ENCODE measurements around the gene SPSB2. TPM values are rescaled to one million over a fixed set of nuclear protein-coding genes. Genes with fewer than 3 reads are reported as not detected.
A peak's percentile ranks its signal among the peaks of the same experiment; 100 is the strongest.
"Not testable (repeated sequence)": the region's sequence is repeated elsewhere in the genome, so short reads cannot be mapped to it uniquely, and the experiment has no call there.

Gene SPSB2
- total RNA-seq, 1 experiment from 2014 or later = 11.6 TPM

DNA sequence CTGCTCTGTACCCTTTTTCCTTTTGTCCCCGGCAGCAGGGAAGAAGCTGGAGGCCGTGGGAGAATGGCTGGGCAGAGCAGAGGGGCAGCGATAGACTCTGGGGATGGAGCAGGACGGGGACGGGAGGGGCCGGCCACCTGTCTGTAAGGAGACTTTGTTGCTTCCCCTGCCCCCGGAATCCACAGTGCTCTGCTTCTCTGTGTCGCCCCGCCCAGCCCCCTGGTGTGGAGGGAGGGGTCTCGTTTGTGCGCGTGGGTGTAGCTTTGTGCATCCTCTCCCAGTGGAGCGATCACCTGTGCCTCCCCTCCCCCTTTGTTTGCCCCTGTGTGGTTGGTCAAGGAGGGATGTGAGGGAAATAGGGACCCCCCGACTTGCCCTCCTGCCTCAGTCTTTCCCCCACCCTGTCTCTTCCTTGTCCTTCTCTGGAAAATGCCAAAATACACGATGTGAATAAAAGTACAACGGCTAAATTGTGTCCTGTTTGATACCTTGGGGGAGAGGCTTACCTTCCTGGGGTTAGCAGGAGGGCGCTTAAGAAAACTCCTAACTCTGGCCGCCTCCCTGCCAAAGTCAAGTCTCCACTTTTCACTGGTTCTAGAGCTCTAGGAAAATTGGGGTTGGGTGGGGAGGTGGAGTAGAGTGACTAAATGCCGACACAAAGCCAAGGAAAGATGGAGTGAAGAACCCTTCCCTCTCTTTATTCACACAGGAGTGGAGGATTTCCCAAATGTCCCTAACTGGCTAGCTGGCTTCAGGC lies 6.8 kb downstream of the SPSB2 start:
- TF ChIP-seq TCF7L2 (IDR thresholded peaks at IDR 0.05; ENCODE audit: low read depth, low read length) = no peak
- TF ChIP-seq, protein P1, sequence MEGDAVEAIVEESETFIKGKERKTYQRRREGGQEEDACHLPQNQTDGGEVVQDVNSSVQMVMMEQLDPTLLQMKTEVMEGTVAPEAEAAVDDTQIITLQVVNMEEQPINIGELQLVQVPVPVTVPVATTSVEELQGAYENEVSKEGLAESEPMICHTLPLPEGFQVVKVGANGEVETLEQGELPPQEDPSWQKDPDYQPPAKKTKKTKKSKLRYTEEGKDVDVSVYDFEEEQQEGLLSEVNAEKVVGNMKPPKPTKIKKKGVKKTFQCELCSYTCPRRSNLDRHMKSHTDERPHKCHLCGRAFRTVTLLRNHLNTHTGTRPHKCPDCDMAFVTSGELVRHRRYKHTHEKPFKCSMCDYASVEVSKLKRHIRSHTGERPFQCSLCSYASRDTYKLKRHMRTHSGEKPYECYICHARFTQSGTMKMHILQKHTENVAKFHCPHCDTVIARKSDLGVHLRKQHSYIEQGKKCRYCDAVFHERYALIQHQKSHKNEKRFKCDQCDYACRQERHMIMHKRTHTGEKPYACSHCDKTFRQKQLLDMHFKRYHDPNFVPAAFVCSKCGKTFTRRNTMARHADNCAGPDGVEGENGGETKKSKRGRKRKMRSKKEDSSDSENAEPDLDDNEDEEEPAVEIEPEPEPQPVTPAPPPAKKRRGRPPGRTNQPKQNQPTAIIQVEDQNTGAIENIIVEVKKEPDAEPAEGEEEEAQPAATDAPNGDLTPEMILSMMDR (IDR thresholded peaks at IDR 0.05) = no peak
- TF ChIP-seq, protein P2, sequence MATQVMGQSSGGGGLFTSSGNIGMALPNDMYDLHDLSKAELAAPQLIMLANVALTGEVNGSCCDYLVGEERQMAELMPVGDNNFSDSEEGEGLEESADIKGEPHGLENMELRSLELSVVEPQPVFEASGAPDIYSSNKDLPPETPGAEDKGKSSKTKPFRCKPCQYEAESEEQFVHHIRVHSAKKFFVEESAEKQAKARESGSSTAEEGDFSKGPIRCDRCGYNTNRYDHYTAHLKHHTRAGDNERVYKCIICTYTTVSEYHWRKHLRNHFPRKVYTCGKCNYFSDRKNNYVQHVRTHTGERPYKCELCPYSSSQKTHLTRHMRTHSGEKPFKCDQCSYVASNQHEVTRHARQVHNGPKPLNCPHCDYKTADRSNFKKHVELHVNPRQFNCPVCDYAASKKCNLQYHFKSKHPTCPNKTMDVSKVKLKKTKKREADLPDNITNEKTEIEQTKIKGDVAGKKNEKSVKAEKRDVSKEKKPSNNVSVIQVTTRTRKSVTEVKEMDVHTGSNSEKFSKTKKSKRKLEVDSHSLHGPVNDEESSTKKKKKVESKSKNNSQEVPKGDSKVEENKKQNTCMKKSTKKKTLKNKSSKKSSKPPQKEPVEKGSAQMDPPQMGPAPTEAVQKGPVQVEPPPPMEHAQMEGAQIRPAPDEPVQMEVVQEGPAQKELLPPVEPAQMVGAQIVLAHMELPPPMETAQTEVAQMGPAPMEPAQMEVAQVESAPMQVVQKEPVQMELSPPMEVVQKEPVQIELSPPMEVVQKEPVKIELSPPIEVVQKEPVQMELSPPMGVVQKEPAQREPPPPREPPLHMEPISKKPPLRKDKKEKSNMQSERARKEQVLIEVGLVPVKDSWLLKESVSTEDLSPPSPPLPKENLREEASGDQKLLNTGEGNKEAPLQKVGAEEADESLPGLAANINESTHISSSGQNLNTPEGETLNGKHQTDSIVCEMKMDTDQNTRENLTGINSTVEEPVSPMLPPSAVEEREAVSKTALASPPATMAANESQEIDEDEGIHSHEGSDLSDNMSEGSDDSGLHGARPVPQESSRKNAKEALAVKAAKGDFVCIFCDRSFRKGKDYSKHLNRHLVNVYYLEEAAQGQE (IDR thresholded peaks at IDR 0.05; ENCODE audit: insufficient read depth in 1 of 2, low read depth in 2 of 2, low read length in 1 of 2) = no peak
- no peak for TF ChIP-seq SIN3A (IDR thresholded peaks at IDR 0.05; ENCODE audit: borderline replicate concordance, insufficient read depth, low read depth, low read length)
- no peak for TF ChIP-seq POLR2AphosphoS5 (IDR thresholded peaks at IDR 0.05; ENCODE audit: low read depth, low read length)
- ATAC-seq = no peak
- ChIA-PET CTCF (no interaction called here), POLR2A (interaction anchor here (0.6 to 0.9 kb wide), 5 partner anchors 14 to 100 kb away, joined by 3 to 17 read pairs (median 7); partner anchors contain the start of genes PTMS and USP5)
- Histone ChIP-seq H3K27ac (ENCODE audit: low read length) (peak overlapping the region; percentile 82), H3K4me3 (ENCODE audit: low read depth in 2 of 2, low read length in 2 of 2) (peak overlapping the region; percentile 61 to 92; a peak in 3 of 4 replicates), H3K4me1 (ENCODE audit: control insufficient read depth, insufficient read depth, low read length) (peaks cover 27% of the 10 kb centered on the region), H3K27me3 (ENCODE audit: control insufficient read depth, insufficient read depth, low read length) (no peaks in the 10 kb centered on the region), H3K9me3 (ENCODE audit: control insufficient read depth, insufficient read depth, low read depth, low read length) (no peaks in the 10 kb centered on the region), H3K36me3 (ENCODE audit: control insufficient read depth, insufficient read depth, low read length) (peaks cover 6% of the 10 kb centered on the region; the same call in 1 of the 2 replicates)
- BruUV-seq (replicated peaks) = no TSS peak
- intact Hi-C loops (cut with micrococcal nuclease; ENCODE audit: unreplicated experiment) (no loop called here), in situ Hi-C loops (cut with HindIII; ENCODE audit: low pct_unique_long_range_greater_than_20kb, low sequenced_read_pairs) (no loop called here)
- no peak for DNase-seq (ENCODE audit: low read depth, low spot score)

DNA sequence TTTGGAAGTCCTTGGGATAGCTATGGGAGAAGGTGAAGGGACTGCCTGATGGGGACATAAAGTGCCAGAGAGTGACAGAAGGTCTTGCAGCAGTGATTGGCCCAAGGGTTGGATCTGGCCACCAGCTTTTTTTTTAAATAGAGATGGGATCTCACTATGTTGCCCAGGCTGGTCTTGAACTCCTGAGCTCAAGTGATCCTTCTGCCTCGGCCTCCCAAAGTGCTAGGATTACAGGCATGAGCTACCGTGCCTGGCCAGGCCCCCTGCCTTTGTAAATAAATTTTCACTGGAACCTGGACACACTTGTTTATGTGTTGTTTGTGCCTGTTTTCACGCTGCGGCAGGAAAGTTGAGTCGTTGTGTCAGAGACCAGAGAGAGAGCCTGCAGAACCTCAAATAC lies 7.8 kb downstream of the SPSB2 start:
- ATAC-seq; CTCF ChIA-PET; intact Hi-C loops (cut with micrococcal nuclease; ENCODE audit: unreplicated experiment); H3K4me3 ChIP-seq (ENCODE audit: low read depth in 2 of 2, low read length in 2 of 2); in situ Hi-C loops (cut with HindIII; ENCODE audit: low pct_unique_long_range_greater_than_20kb, low sequenced_read_pairs); H3K36me3 ChIP-seq (ENCODE audit: control insufficient read depth, insufficient read depth, low read length); POLR2A ChIA-PET; H3K27me3 ChIP-seq (ENCODE audit: control insufficient read depth, insufficient read depth, low read length); DNase-seq (ENCODE audit: low read depth, low spot score); H3K27ac ChIP-seq (ENCODE audit: low read length); BruUV-seq (replicated peaks); H3K9me3 ChIP-seq (ENCODE audit: control insufficient read depth, insufficient read depth, low read depth, low read length): not testable (repeated sequence)
- peaks cover 18% of the 10 kb centered on the region for H3K4me1 ChIP-seq (ENCODE audit: control insufficient read depth, insufficient read depth, low read length)

DNA sequence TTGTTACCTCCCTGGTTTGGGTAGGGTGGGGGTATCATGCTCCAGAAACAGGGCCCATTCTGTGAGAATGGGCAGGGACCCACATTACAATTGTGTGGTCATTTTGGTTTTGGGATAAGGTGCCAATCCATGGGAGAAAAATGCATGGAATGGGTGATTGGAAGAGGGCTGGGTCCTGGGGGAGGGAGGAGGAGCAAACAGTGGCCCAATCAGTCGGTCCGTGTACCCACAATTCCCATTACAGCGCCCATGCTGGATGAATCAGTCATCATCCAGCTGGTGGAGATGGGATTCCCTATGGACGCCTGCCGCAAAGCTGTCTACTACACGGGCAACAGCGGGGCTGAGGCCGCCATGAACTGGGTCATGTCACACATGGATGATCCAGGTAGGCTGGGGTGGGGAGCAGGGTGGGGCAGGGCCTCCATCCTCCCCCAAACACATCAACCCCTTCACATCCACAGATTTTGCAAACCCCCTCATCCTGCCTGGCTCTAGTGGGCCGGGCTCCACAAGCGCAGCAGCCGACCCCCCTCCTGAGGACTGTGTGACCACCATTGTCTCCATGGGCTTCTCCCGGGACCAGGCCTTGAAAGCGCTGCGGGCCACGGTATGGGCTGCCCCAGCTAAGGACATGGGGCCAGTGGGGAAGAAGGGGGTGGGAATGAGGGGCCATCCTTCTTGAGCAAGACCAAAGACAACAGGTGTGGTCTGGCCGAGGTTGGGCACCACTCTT lies 9.3 kb downstream of the SPSB2 start:
- BruUV-seq (replicated peaks) = no TSS peak
- peaks cover 2% of the 10 kb centered on the region for H3K36me3 ChIP-seq (ENCODE audit: control insufficient read depth, insufficient read depth, low read length)
- TF ChIP-seq POLR2AphosphoS5 (IDR thresholded peaks at IDR 0.05; ENCODE audit: low read depth, low read length) = no peak
- TF ChIP-seq SIN3A (IDR thresholded peaks at IDR 0.05; ENCODE audit: borderline replicate concordance, insufficient read depth, low read depth, low read length) = no peak
- TF ChIP-seq TCF7L2 (IDR thresholded peaks at IDR 0.05; ENCODE audit: low read depth, low read length) = no peak
- TF ChIP-seq, protein P1 (IDR thresholded peaks at IDR 0.05) = no peak
- no peaks in the 10 kb centered on the region for H3K9me3 ChIP-seq (ENCODE audit: control insufficient read depth, insufficient read depth, low read depth, low read length)
- H3K27ac ChIP-seq (ENCODE audit: low read length) = no peak overlapping the region
- no peaks in the 10 kb centered on the region for H3K27me3 ChIP-seq (ENCODE audit: control insufficient read depth, insufficient read depth, low read length)
- ChIA-PET CTCF (no interaction called here), POLR2A (no interaction called here)
- H3K4me3 ChIP-seq (ENCODE audit: low read depth in 2 of 2, low read length in 2 of 2) = no peak overlapping the region
- in situ Hi-C loops (cut with HindIII; ENCODE audit: low pct_unique_long_range_greater_than_20kb, low sequenced_read_pairs) (no loop called here), intact Hi-C loops (cut with micrococcal nuclease; ENCODE audit: unreplicated experiment) (no loop called here)
- no peak for ATAC-seq
- H3K4me1 ChIP-seq (ENCODE audit: control insufficient read depth, insufficient read depth, low read length) = peaks cover 7% of the 10 kb centered on the region
- DNase-seq (ENCODE audit: low read depth, low spot score) = no peak

Data from Panc1 (cell line).